Endodermal cell (in vitro differentiated cells): ENCODE measurements around the gene GK2. TPM values are rescaled to one million over a fixed set of nuclear protein-coding genes. Genes with fewer than 3 reads are reported as not detected.

ENCODE experiments used
- DNase-seq: peaks from one replicate; pipeline ENCODE4 v3.0.0-alpha.2; 2017
- H3K27ac ChIP-seq: 2 replicates; pipeline ENCODE4 v1.5.1; 2013; ENCODE audit warnings: mild to moderate bottlenecking, low read depth, low read length, moderate library complexity
- H3K27me3 ChIP-seq: 2 replicates; pipeline ENCODE4 v1.6.1; 2013; ENCODE audit warnings: mild to moderate bottlenecking, low read length, moderate library complexity; ENCODE audit not compliant: insufficient read depth, control insufficient read depth, poor library complexity, severe bottlenecking
- H3K36me3 ChIP-seq: 2 replicates; pipeline ENCODE4 v1.7.0; 2013; ENCODE audit warnings: mild to moderate bottlenecking, low read length, moderate library complexity; ENCODE audit not compliant: control insufficient read depth, insufficient read depth
- H3K4me1 ChIP-seq: one replicate; pipeline ENCODE4 v1.7.0; 2013; ENCODE audit warnings: low read length; ENCODE audit not compliant: control insufficient read depth, insufficient read depth
- H3K4me3 ChIP-seq: 2 replicates; pipeline ENCODE4 v1.5.1; 2013; ENCODE audit warnings: mild to moderate bottlenecking, low read length, moderate library complexity
- H3K9ac ChIP-seq: 2 replicates; pipeline ENCODE4 v1.6.1; 2013; ENCODE audit warnings: mild to moderate bottlenecking, low read length, moderate library complexity; ENCODE audit not compliant: poor library complexity, severe bottlenecking; ENCODE audit errors: extremely low read depth
- H3K9me3 ChIP-seq: 2 replicates; pipeline ENCODE4 v1.6.1; 2013; ENCODE audit warnings: mild to moderate bottlenecking, low read length, moderate library complexity; ENCODE audit not compliant: control insufficient read depth
- H3K27ac Mint-ChIP-seq: 2 replicates; pipeline ENCODE4 v1.8.0; 2020; ENCODE audit warnings: mixed read lengths
- H3K27me3 Mint-ChIP-seq: 2 replicates; pipeline ENCODE4 v1.8.0; 2021; ENCODE audit warnings: mild to moderate bottlenecking, mixed read lengths; ENCODE audit not compliant: insufficient read depth
- H3K36me3 Mint-ChIP-seq: 2 replicates; pipeline ENCODE4 v1.8.0; 2020; ENCODE audit warnings: low read depth, mixed read lengths
- H3K4me1 Mint-ChIP-seq: 2 replicates; pipeline ENCODE4 v1.8.0; 2020; ENCODE audit warnings: mixed read lengths
- H3K4me3 Mint-ChIP-seq: 2 replicates; pipeline ENCODE4 v1.8.0; 2020; ENCODE audit warnings: mild to moderate bottlenecking, moderate library complexity, mixed read lengths
- H3K9me3 Mint-ChIP-seq: 2 replicates; pipeline ENCODE4 v1.8.0; 2020; ENCODE audit warnings: mild to moderate bottlenecking, mixed read lengths
- WGBS, 2 experiments: methylation state at CpG; one replicate each; pipeline versions ENCODE4 v1.1.5 to v1.1.7; 2013; ENCODE audit warnings: missing lambda C conversion rate in 2 of 2, mixed read lengths in 1 of 2; ENCODE audit not compliant: insufficient coverage in 1 of 2, insufficient read length in 1 of 2; 5-methylcytosine and 5-hydroxymethylcytosine counted together
- long read RNA-seq, 4 experiments: library from polyadenylated mRNA in 2 of 4; library from RNA in 1 of 4; library from capped mRNA in 1 of 4; stranded (forward) in 3 of 4; unstranded in 1 of 4; transcript quantifications; one replicate each; pipeline ENCODE4 v2.0.0, GENCODE V29; 2020 to 2021; ENCODE audit warnings: inconsistent platforms in 1 of 4
- polyA plus RNA-seq, 2 experiments: library from polyadenylated mRNA; stranded (reverse); fragments of 50-300 nt; gene quantifications; one replicate each; pipeline ENCODE4 v1.2.3, GENCODE V29; 2013
- total RNA-seq, 2 donors: library from RNA; stranded (reverse); fragmentation: NEBNext Ultra II Directional in 1 of 2; extraction: Animal tissue kit (Norgen Biotek cat#: 25700) in 1 of 2; gene quantifications; 2 replicates in 1 of 2; 3 replicates in 1 of 2; pipeline ENCODE4 v1.2.1, GENCODE V29; 2021
- TF ChIP-seq, protein P1 (sequence below): fragments of 200-600 bp; sonication (generic); conservative IDR thresholded peaks from 2 replicates; pipeline ENCODE4 v1.5.0; 2021; ENCODE audit warnings: antibody characterized with exemption, mild to moderate bottlenecking

GK2 gene
- not detected for total RNA-seq
- not detected for polyA plus RNA-seq (2013, experiment 1 of 2)
- polyA plus RNA-seq (2013, experiment 2 of 2) = not detected
- long read RNA-seq, experiment 1 = 0 reads
- long read RNA-seq, experiment 2 = 0 reads
- long read RNA-seq, experiment 3 = 0 reads
- long read RNA-seq, experiment 4 = 0 reads

DNA sequence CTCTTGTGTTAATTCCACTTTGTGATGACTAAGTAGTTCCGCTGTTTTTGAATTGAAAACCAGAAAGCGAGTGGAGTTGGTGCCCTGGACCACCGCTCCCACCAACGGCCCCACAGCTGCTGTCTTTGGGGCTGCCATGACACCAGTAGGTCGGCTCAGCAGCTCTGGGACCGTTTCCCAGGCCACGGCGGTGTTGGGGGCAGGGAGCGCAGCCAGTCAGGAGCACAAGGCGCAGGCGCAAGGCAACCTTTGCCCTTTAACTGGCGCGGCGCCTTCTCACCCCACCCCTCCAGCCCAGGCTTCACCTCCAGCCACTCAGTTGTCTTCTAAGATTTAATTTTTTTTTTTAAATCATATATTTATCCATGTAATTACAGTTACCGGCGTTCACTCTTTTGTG lies at the start of gene GK2:
Gene GK2 (minus strand): TSS at position 166 of the 400 bp plus-strand sequence. CDS start 28 bp downstream, at position 138.
- Histone ChIP-seq H3K27ac (no peak within 1 kb of the TSS), H3K9me3 (no peaks in the 10 kb centered on the region), H3K4me3 (no peak within 1 kb of the TSS), H3K27me3 (no peaks in the 10 kb centered on the region), H3K9ac (no peak within 1 kb of the TSS), H3K36me3 (no peaks in the 10 kb centered on the region), H3K4me1 (no peaks in the 10 kb centered on the region)
- no peaks in the 10 kb centered on the region for H3K27me3 Mint-ChIP-seq
- no peak within 1 kb of the TSS for H3K4me3 Mint-ChIP-seq
- no peak for DNase-seq
- no peak within 1 kb of the TSS for H3K27ac Mint-ChIP-seq
- no peaks in the 10 kb centered on the region for H3K4me1 Mint-ChIP-seq
- 96% methylated on average over 16 of the region's 16 CpGs; no CpG with 5 or more reads in 1 of the 2 experiments for whole genome bisulfite sequencing, 2 experiments
- H3K36me3 Mint-ChIP-seq = no peaks in the 10 kb centered on the region
- TF ChIP-seq, protein P1, sequence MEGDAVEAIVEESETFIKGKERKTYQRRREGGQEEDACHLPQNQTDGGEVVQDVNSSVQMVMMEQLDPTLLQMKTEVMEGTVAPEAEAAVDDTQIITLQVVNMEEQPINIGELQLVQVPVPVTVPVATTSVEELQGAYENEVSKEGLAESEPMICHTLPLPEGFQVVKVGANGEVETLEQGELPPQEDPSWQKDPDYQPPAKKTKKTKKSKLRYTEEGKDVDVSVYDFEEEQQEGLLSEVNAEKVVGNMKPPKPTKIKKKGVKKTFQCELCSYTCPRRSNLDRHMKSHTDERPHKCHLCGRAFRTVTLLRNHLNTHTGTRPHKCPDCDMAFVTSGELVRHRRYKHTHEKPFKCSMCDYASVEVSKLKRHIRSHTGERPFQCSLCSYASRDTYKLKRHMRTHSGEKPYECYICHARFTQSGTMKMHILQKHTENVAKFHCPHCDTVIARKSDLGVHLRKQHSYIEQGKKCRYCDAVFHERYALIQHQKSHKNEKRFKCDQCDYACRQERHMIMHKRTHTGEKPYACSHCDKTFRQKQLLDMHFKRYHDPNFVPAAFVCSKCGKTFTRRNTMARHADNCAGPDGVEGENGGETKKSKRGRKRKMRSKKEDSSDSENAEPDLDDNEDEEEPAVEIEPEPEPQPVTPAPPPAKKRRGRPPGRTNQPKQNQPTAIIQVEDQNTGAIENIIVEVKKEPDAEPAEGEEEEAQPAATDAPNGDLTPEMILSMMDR = no peak
- no peaks in the 10 kb centered on the region for H3K9me3 Mint-ChIP-seq

DNA sequence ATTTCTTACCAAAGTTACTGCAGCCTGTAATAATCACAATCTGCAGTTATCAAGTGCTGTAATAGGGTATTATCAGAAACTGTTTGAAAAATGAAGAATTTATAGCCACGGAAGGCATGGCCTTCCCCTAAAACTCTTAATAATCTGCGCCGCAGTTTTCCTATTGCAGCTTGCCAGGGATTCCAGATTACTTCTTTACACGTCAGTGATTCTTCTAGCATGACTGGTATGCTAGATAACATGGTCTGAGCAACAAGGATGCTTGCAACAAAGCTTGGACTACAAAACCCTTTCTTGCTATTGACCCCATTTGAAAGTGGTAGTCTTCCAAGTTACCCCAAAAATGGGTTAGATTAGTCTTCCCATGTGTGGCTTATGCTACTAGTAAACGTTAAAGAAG lies 47.2 kb upstream of the GK2 start:
- Histone ChIP-seq H3K4me3 (no peak overlapping the region), H3K27me3 (no peaks in the 10 kb centered on the region), H3K9me3 (no peaks in the 10 kb centered on the region), H3K36me3 (no peaks in the 10 kb centered on the region), H3K27ac (no peak overlapping the region), H3K9ac (no peak overlapping the region), H3K4me1 (no peaks in the 10 kb centered on the region)
- Mint-ChIP-seq H3K9me3 (no peaks in the 10 kb centered on the region), H3K4me3 (no peak overlapping the region), H3K36me3 (no peaks in the 10 kb centered on the region), H3K4me1 (peaks cover 2% of the 10 kb centered on the region), H3K27me3 (no peaks in the 10 kb centered on the region), H3K27ac (no peak overlapping the region)
- DNase-seq = no peak
- WGBS, 2 experiments = 84 to 87% methylated on average over 5 of the region's 5 CpGs
- TF ChIP-seq, protein P1 = no peak

DNA sequence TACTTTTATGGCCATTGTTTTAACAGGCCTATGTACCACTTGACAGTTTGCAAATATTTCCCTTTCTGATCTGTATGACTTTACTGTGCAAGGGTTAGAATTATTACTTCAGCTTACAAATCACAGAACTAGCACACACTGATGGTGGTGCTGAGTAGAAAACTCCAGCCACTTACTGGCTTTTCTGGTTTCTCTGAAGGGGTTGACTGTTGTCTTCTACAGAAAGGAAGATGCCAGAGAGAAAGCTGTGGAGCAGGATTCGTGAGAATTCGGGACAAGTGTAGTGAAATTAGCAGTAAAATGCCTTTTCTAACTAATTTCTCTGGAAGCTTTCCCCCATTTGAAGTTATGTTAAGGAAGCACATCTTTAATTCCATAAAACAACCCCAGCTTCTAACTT lies 46.6 kb upstream of the GK2 start:
- Histone ChIP-seq H3K27ac (no peak overlapping the region), H3K9ac (no peak overlapping the region), H3K36me3 (no peaks in the 10 kb centered on the region), H3K27me3 (no peaks in the 10 kb centered on the region), H3K4me3 (no peak overlapping the region), H3K4me1 (no peaks in the 10 kb centered on the region), H3K9me3 (no peaks in the 10 kb centered on the region)
- Mint-ChIP-seq H3K27ac (no peak overlapping the region), H3K4me3 (no peak overlapping the region), H3K27me3 (no peaks in the 10 kb centered on the region), H3K4me1 (peaks cover 5% of the 10 kb centered on the region), H3K36me3 (no peaks in the 10 kb centered on the region), H3K9me3 (no peaks in the 10 kb centered on the region)
- WGBS, 2 experiments = 84% methylated on average over 2 of the region's 2 CpGs; no CpG with 5 or more reads in 1 of the 2 experiments
- no peak for DNase-seq
- TF ChIP-seq, protein P1 = no peak
